CD4-positive, alpha-beta T cell treated with Interleukin-12 subunit alpha and Interleukin-12 subunit beta, for 1 hour (primary cell): ENCODE measurements around the gene ARHGAP15.
A peak's percentile ranks its signal among the peaks of the same experiment; 100 is the strongest.
"Not testable (repeated sequence)": the region's sequence is repeated elsewhere in the genome, so short reads cannot be mapped to it uniquely, and the experiment has no call there.

Source experiments
- DNase-seq: peaks from one replicate; pipeline ENCODE4 v3.0.0-alpha.2; 2020

Gene ARHGAP15

GRCh38 chr2:143128681-143129580, at the start of gene ARHGAP15:
TSS of gene ARHGAP15 (plus strand) at chr2:143129419.
- DNase-seq = peak; percentile 84

- no peak for DNase-seq
These were observed 47.6 kb upstream of the ARHGAP15 start for GRCh38 chr2:143081616-143082015.

- peak; percentile 11 for DNase-seq
These were observed 45.6 kb upstream of the ARHGAP15 start for GRCh38 chr2:143083636-143084035.

GRCh38 chr2:143084462-143084861, 44.8 kb upstream of the ARHGAP15 start:
- no peak for DNase-seq

GRCh38 chr2:143085125-143085784, 44.0 kb upstream of the ARHGAP15 start:
- no peak for DNase-seq

- DNase-seq = no peak
These were observed 42.2 kb upstream of the ARHGAP15 start for GRCh38 chr2:143087033-143087432.

- no peak for DNase-seq
These were observed 40.8 kb upstream of the ARHGAP15 start for GRCh38 chr2:143088388-143088787.

- not testable (repeated sequence) for DNase-seq
These were observed 39.7 kb upstream of the ARHGAP15 start for GRCh38 chr2:143089520-143089919.

GRCh38 chr2:143110758-143111428, 18.3 kb upstream of the ARHGAP15 start:
- peak; percentile 75 for DNase-seq

- no peak for DNase-seq
These were observed 12.0 kb upstream of the ARHGAP15 start for GRCh38 chr2:143117225-143117624.

GRCh38 chr2:143121079-143121478, 8.1 kb upstream of the ARHGAP15 start:
- DNase-seq = no peak

GRCh38 chr2:143121957-143122356, 7.3 kb upstream of the ARHGAP15 start:
- DNase-seq = no peak

GRCh38 chr2:143123911-143124310, 5.3 kb upstream of the ARHGAP15 start:
- no peak for DNase-seq

- no peak for DNase-seq
These were observed 4.8 kb upstream of the ARHGAP15 start for GRCh38 chr2:143124445-143124844.

GRCh38 chr2:143125717-143126116, 3.5 kb upstream of the ARHGAP15 start:
- no peak for DNase-seq

GRCh38 chr2:143132355-143132754, 3.1 kb downstream of the ARHGAP15 start:
- no peak for DNase-seq

GRCh38 chr2:143133783-143134182, 4.6 kb downstream of the ARHGAP15 start:
- DNase-seq = no peak

- DNase-seq = no peak
These were observed 9.1 kb downstream of the ARHGAP15 start for GRCh38 chr2:143138292-143138691.

GRCh38 chr2:143139835-143140393, 10.7 kb downstream of the ARHGAP15 start:
- DNase-seq = no peak

- DNase-seq = no peak
These were observed 11.8 kb downstream of the ARHGAP15 start for GRCh38 chr2:143140864-143141661.

- no peak for DNase-seq
These were observed 13.4 kb downstream of the ARHGAP15 start for GRCh38 chr2:143142598-143142997.

- no peak for DNase-seq
These were observed 15.7 kb downstream of the ARHGAP15 start for GRCh38 chr2:143144813-143145455.
